Stimulated activated CD4-positive, alpha-beta T cell treated with anti-CD3 and anti-CD28 coated beads, Interleukin-4, amount 100 ng/mL, for 1 hour (primary cell): Measurements from ENCODE around the gene S100A16.

Source experiments
- DNase-seq: peaks from one replicate; pipeline ENCODE4 v3.0.0-alpha.2; 2020

S100A16 gene

GRCh38 chr1:153635872-153636271 lies 22.9 kb upstream of the S100A16 start:
- no peak for DNase-seq

GRCh38 chr1:153633754-153634665 lies 21.1 kb upstream of the S100A16 start, which contains the start of gene CHTOP:
CHTOP (plus strand) TSS chr1:153634066; CDS start chr1:153636589, 2,523 bp downstream.
- peak; percentile 94 for DNase-seq

GRCh38 chr1:153633161-153633753 lies 20.3 kb upstream of the S100A16 start:
- DNase-seq, result no peak

GRCh38 chr1:153631047-153632022 lies 18.4 kb upstream of the S100A16 start:
- no peak for DNase-seq

- DNase-seq, result no peak
Observed at GRCh38 chr1:153630384-153630783, 17.4 kb upstream of the S100A16 start.

GRCh38 chr1:153629971-153630370 lies 17.0 kb upstream of the S100A16 start:
- no peak for DNase-seq

GRCh38 chr1:153629343-153629665 lies 16.4 kb upstream of the S100A16 start:
- no peak for DNase-seq

GRCh38 chr1:153628638-153629342 lies 15.9 kb upstream of the S100A16 start:
- no peak for DNase-seq

GRCh38 chr1:153627715-153628626 lies 15.0 kb upstream of the S100A16 start, which contains the start of gene S100A1:
S100A1 (plus strand) TSS chr1:153628434; CDS start chr1:153630522, 2,088 bp downstream.
- DNase-seq, result no peak

- no peak for DNase-seq
Observed at GRCh38 chr1:153626904-153627714, 14.2 kb upstream of the S100A16 start, which contains the start of gene S100A13. S100A13 (minus strand) TSS chr1:153627505; CDS start chr1:153626472, 1,033 bp downstream.

- no peak for DNase-seq
Observed at GRCh38 chr1:153626477-153626903, 13.6 kb upstream of the S100A16 start.

- no peak for DNase-seq
Observed at GRCh38 chr1:153624965-153625611, 12.2 kb upstream of the S100A16 start.

- no peak for DNase-seq
Observed at GRCh38 chr1:153623101-153623500, 10.2 kb upstream of the S100A16 start.

- DNase-seq, result no peak
Observed at GRCh38 chr1:153619171-153619570, 6.2 kb upstream of the S100A16 start.

GRCh38 chr1:153617663-153618062 lies 4.7 kb upstream of the S100A16 start:
- DNase-seq, result no peak

- no peak for DNase-seq
Observed at GRCh38 chr1:153616917-153617311, 4.0 kb upstream of the S100A16 start.

- no peak for DNase-seq
Observed at GRCh38 chr1:153616144-153616916, 3.4 kb upstream of the S100A16 start, which contains the start of gene S100A14. S100A14 (minus strand) TSS chr1:153616325; CDS start chr1:153615858, 467 bp downstream.

GRCh38 chr1:153615406-153615805 lies 2.5 kb upstream of the S100A16 start:
- no peak for DNase-seq

- no peak for DNase-seq
Observed at GRCh38 chr1:153614906-153615305, 2.0 kb upstream of the S100A16 start.
